Upper lobe of left lung (tissue), 6 donors: ENCODE data around the gene TBXT. TPM values are rescaled to one million over a fixed set of nuclear protein-coding genes. Genes with fewer than 3 reads are reported as not detected.
A peak's percentile ranks its signal among the peaks of the same experiment; 100 is the strongest.

Experiments
- ATAC-seq, 2 donors: fragments of 200-7000 bp; cut with Tn5 transposase; one replicate each; pipeline ENCODE4 v1.9.1; 2022; ENCODE audit warnings: mild to moderate bottlenecking in 2 of 2, moderate library complexity in 2 of 2; ENCODE audit not compliant: low FRiP score in 2 of 2
- DNase-seq, 2 donors: peaks; one replicate each; pipeline ENCODE4 v3.0.0-alpha.2; 2019 to 2020
- H3K27ac ChIP-seq, 4 donors: fragments of 200-600 bp; sonication (generic); one replicate each; pipeline ENCODE4 v1.5.1; 2016 to 2019
- H3K27me3 ChIP-seq, 4 donors: fragments of 200-600 bp; sonication (generic); one replicate each; pipeline ENCODE4 v1.5.1; 2017 to 2019
- H3K36me3 ChIP-seq, 4 donors: fragments of 200-600 bp; sonication (generic); one replicate each; pipeline ENCODE4 v1.5.1; 2016 to 2019
- H3K4me1 ChIP-seq, 4 donors: fragments of 200-600 bp; sonication (generic); one replicate each; pipeline ENCODE4 v1.5.1; 2018 to 2019
- H3K4me3 ChIP-seq, 4 donors: fragments of 200-600 bp; sonication (generic); one replicate each; pipeline ENCODE4 v1.5.1; 2017 to 2019; ENCODE audit warnings: mild to moderate bottlenecking in 2 of 4, moderate library complexity in 1 of 4
- H3K9me3 ChIP-seq, 4 donors: fragments of 200-600 bp; sonication (generic); one replicate each; pipeline ENCODE4 v1.5.1; 2018 to 2019
- EP300 ChIP-seq, 4 donors: sonication (generic); formaldehyde crosslinking; IDR thresholded peaks; one replicate each; pipeline ENCODE4 v1.5.1; 2017; ENCODE audit warnings: antibody characterized with exemption in 4 of 4, control low read depth in 2 of 4
- POLR2A ChIP-seq, 4 donors: fragments of 450-650 bp; IDR thresholded peaks; one replicate each; pipeline ENCODE4 v1.5.1; 2016 to 2017; ENCODE audit warnings: antibody characterized with exemption in 4 of 4, mild to moderate bottlenecking in 2 of 4
- POLR2AphosphoS5 ChIP-seq, 2 donors: sonication (generic); formaldehyde crosslinking; IDR thresholded peaks; one replicate each; pipeline ENCODE4 v1.5.1; 2017; ENCODE audit warnings: antibody characterized with exemption in 2 of 2
- WGBS, 2 donors: methylation state at CpG; one replicate each; pipeline ENCODE4 v1.1.5; 2017 to 2018; 5-methylcytosine and 5-hydroxymethylcytosine counted together
- total RNA-seq, 6 donors: library from RNA; depleted of rRNA in 4 of 6; stranded (reverse); fragments of >200 nt in 4 of 6; gene quantifications; one replicate each; pipeline versions ENCODE4 v1.1.0 to v1.2.1, GENCODE V29; 2016 to 2021
- TF ChIP-seq, protein P1 (sequence below), 6 experiments: fragments of 450-650 bp in 4 of 6; fragments of 200-600 bp in 2 of 6; sonication (generic) in 2 of 6; IDR thresholded peaks; one replicate each; pipeline ENCODE4 v1.5.1; 2016 to 2019; ENCODE audit warnings: antibody characterized with exemption in 6 of 6
- donor health status: DM: no; HTN: no; CAD: no; lungs with moderate emphysema.
- donor health status: DM: no; HTN: yes; CAD: no; lungs with severe emphysema.

TBXT gene
- total RNA-seq, 6 donors from 2014 or later = 0.13 TPM; not detected in 5

DNA sequence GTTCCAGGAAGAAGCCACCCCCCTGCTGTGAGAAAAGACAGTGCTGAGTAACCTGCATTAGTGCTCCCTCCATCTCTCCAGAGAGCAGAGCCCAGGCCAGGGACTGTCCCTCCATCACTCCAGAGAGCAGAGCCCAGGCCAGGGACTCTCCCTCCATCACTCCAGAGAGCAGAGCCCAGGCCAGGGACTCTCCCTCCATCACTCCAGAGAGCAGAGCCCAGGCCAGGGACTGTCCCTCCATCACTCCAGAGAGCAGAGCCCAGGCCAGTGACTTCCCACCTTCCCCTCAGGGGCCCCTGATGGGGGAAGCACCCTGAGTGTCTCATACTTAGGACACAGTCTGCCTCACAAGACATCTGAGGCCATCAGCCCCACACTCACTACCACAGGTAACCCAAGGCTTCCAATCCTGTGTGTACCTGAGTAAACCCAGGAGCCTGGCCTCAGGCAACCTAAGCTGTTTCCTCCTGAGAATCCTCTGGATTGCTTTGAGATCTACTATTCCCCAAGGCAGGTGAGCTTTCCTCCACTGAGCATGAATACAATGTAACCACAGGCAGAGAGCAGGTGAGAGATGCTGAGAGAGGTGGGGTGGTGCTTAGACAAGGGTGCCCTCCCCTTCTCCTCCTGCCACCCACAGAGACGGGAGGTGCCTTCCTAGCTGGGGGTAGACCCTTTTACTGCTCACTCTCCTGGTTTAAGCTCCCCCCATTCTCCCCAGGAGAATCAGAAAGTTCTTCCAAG, 4.9 kb downstream of the TBXT start:
- Histone ChIP-seq H3K27me3 (peaks cover 0 to 24% (median 12%) of the 10 kb centered on the region in 4 donors), H3K27ac (no peak overlapping the region), H3K4me1 (peaks cover 2 to 11% (median 6%) of the 10 kb centered on the region in 4 donors), H3K4me3 (no peak overlapping the region), H3K9me3 (no peaks in the 10 kb centered on the region), H3K36me3 (no peaks in the 10 kb centered on the region)
- 42 to 60% methylated on average over 1 of the region's 1 CpG for WGBS, 2 donors
- ATAC-seq = peak in 1 of 2 donors; percentile 7
- DNase-seq = no peak
- TF ChIP-seq EP300 (IDR thresholded peaks at IDR 0.05) = no peak
- no peak for TF ChIP-seq POLR2A (IDR thresholded peaks at IDR 0.05)
- TF ChIP-seq, protein P1, sequence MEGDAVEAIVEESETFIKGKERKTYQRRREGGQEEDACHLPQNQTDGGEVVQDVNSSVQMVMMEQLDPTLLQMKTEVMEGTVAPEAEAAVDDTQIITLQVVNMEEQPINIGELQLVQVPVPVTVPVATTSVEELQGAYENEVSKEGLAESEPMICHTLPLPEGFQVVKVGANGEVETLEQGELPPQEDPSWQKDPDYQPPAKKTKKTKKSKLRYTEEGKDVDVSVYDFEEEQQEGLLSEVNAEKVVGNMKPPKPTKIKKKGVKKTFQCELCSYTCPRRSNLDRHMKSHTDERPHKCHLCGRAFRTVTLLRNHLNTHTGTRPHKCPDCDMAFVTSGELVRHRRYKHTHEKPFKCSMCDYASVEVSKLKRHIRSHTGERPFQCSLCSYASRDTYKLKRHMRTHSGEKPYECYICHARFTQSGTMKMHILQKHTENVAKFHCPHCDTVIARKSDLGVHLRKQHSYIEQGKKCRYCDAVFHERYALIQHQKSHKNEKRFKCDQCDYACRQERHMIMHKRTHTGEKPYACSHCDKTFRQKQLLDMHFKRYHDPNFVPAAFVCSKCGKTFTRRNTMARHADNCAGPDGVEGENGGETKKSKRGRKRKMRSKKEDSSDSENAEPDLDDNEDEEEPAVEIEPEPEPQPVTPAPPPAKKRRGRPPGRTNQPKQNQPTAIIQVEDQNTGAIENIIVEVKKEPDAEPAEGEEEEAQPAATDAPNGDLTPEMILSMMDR (IDR thresholded peaks at IDR 0.05) = no peak
- no peak for TF ChIP-seq POLR2AphosphoS5 (IDR thresholded peaks at IDR 0.05)

DNA sequence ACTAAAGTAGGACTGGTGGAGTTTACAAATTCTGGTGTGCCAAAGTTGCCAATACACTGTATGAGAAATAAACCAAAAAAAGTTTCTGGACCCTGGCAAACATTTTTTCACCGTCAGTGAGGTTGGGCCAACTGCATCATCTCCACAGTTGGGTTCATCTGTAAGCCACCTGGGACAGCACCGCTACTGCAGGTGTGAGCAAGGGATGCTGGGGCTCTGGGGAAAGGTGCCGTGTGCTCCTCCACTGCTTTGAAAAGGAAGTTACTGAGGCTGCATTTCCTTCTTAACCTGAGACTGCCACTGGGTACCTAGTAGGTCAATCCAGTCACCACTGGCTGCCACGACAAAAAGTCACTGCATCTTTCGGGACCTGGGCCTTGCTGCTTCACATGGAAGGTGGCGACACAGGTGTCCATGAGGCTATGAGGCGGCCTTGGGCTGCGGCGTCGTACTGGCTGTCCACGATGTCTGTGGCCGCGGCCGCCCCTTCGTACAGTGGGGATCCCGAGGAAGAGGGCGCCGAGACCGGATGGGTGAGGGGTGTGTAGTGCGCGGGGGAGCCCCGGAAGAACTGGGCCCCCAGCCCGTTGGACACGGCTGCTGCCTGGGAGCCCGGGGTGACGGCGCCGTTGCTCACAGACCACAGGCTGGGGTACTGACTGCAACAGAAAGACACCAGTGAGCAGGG, 9.6 kb downstream of the TBXT start:
- H3K4me3 ChIP-seq = no peak overlapping the region
- no peak for TF ChIP-seq POLR2A (IDR thresholded peaks at IDR 0.05)
- no peak for TF ChIP-seq EP300 (IDR thresholded peaks at IDR 0.05)
- TF ChIP-seq, protein P1 (IDR thresholded peaks at IDR 0.05) = no peak
- TF ChIP-seq POLR2AphosphoS5 (IDR thresholded peaks at IDR 0.05) = no peak
- no peaks in the 10 kb centered on the region for H3K27me3 ChIP-seq
- DNase-seq = peak in 1 of 2 donors; percentile 82
- WGBS, 2 donors = 86 to 90% methylated on average over 26 to 28 of the region's 28 CpGs
- H3K36me3 ChIP-seq = no peaks in the 10 kb centered on the region
- ATAC-seq = no peak
- H3K27ac ChIP-seq = no peak overlapping the region
- no peaks in the 10 kb centered on the region for H3K9me3 ChIP-seq
- no peaks in the 10 kb centered on the region for H3K4me1 ChIP-seq

DNA sequence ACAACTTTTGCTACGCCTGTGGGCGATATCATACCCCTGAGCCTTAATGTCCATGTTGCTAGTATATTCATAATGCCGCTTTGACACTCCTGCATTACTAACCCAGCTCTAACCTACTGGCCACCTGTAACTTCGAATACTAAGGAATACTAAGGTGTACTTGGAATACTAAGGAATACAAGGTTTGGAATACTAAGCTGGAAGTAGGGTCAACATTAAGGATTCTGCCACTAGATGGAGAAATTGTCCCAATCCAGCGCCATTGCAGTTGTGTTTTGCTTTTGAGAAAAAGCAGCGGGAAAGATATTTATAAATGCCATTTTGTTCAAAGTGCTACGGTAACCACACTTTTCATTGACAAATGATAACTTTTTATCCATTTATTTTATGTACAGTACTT, 10.7 kb downstream of the TBXT start:
- DNase-seq (no peak), ATAC-seq (peak in 1 of 2 donors; percentile 48)
- Histone ChIP-seq H3K36me3 (no peaks in the 10 kb centered on the region), H3K27me3 (no peaks in the 10 kb centered on the region), H3K9me3 (no peaks in the 10 kb centered on the region), H3K4me3 (no peak overlapping the region), H3K4me1 (no peaks in the 10 kb centered on the region), H3K27ac (no peak overlapping the region)
- no peak for TF ChIP-seq EP300 (IDR thresholded peaks at IDR 0.05)
- TF ChIP-seq, protein P1 (IDR thresholded peaks at IDR 0.05) = peak in 1 of 6 experiments; percentile 21
- WGBS, 2 donors = 43 to 52% methylated on average over 7 of the region's 7 CpGs

DNA sequence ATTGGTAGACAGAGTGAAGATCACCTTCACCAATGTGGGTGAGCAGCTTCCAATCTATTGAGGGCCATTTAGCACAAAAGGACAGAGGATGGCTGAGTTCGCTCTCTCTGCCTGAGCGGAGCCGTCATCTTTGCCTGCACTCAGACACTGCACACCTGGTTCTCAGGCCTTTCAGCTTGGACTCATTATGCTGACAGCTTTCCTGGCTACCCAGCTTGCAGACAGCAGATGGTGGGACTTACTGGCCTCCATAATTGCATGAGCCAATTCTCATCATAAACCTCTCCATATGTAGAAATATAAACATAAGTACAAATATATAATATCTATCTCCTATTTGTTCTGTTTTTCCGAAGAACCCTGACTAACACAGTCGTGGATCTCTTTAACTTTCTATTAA, 13.7 kb downstream of the TBXT start:
- Histone ChIP-seq H3K36me3 (no peaks in the 10 kb centered on the region), H3K9me3 (peaks cover 0 to 14% (median 12%) of the 10 kb centered on the region in 4 donors), H3K27me3 (no peaks in the 10 kb centered on the region), H3K4me1 (no peaks in the 10 kb centered on the region), H3K27ac (no peak overlapping the region), H3K4me3 (no peak overlapping the region)
- ATAC-seq (no peak), DNase-seq (no peak)
- TF ChIP-seq POLR2AphosphoS5 (IDR thresholded peaks at IDR 0.05) = no peak
- TF ChIP-seq EP300 (IDR thresholded peaks at IDR 0.05) = no peak
- TF ChIP-seq, protein P1 (IDR thresholded peaks at IDR 0.05) = no peak
- no peak for TF ChIP-seq POLR2A (IDR thresholded peaks at IDR 0.05)
- WGBS, 2 donors = 85 to 94% methylated on average over 4 to 5 of the region's 5 CpGs
